ENCODE data around the gene BFSP2. TPM values are rescaled to one million over a fixed set of nuclear protein-coding genes. Genes with fewer than 3 reads are reported as not detected.

The BFSP2 gene
- total and polyA plus RNA-seq, 2 donors (not counting 3 experiments of a cell fraction or from before 2014, with no cell fraction given) = not detected

- intact Hi-C loops (cut with micrococcal nuclease) = no loop called here
- Histone ChIP-seq H4K20me1 (replicated peaks; ENCODE audit: control insufficient read depth, extremely low read depth, insufficient read depth, low read length) (no peaks in the 10 kb centered on the region), H3K4me1 (ENCODE audit: control insufficient read depth, extremely low read depth, insufficient read depth, low read length) (no peaks in the 10 kb centered on the region), H3K9me3 (replicated peaks; ENCODE audit: control insufficient read depth, insufficient read depth, low read length) (no peaks in the 10 kb centered on the region), H3K27ac (ENCODE audit: insufficient read depth, low read depth, low read length) (no peak overlapping the region), H3K4me3 (replicated peaks in 1 of 3; ENCODE audit: insufficient read depth in 1 of 3, low read depth in 1 of 3, low read length in 3 of 3) (no peak overlapping the region), H3K4me2 (ENCODE audit: insufficient read depth, low read length) (no peak overlapping the region), H2AFZ (ENCODE audit: low read depth, low read length) (no peak overlapping the region), H3K79me2 (ENCODE audit: control insufficient read depth, insufficient read depth, low read length) (no peaks in the 10 kb centered on the region), H3K9me1 (replicated peaks; ENCODE audit: control insufficient read depth, extremely low read depth, insufficient read depth, low read length) (no peaks in the 10 kb centered on the region), H3K36me3 (ENCODE audit: control insufficient read depth in 2 of 2, extremely low read depth in 1 of 2, insufficient read depth in 2 of 2, low read length in 2 of 2) (no peaks in the 10 kb centered on the region), H3K27me3 (ENCODE audit: control insufficient read depth in 2 of 2, insufficient read depth in 2 of 2, low read length in 2 of 2) (peaks cover 6 to 9% of the 10 kb centered on the region in 2 experiments), H3K9ac (replicated peaks; ENCODE audit: extremely low read depth, insufficient read depth, low read length) (no peak overlapping the region)
- dilution Hi-C loops (cut with MboI; ENCODE audit: extremely low pct_ligation_motif_present, low sequenced_read_pairs) = no loop called here
- no peak for FAIRE-seq
- ChIA-PET CTCF (interaction anchor here (0.6 to 2.2 kb wide), 4 partner anchors 10 to 688 kb away, joined by 3 to 12 read pairs (median 8); no protein-coding TSS in a partner anchor), POLR2A (no interaction called here)
- no TSS peak for BruUV-seq (replicated peaks)
- DNase-seq (ENCODE audit: low read depth, low spot score) = no peak
- TF ChIP-seq FOS (IDR thresholded peaks at IDR 0.05; ENCODE audit: borderline replicate concordance, insufficient read depth, low read length) (no peak), GATA2 (IDR thresholded peaks at IDR 0.05; ENCODE audit: insufficient read depth, insufficient read length, low read depth, low read length) (no peak), MYC (IDR thresholded peaks at IDR 0.05; ENCODE audit: low read depth, low read length) (no peak), EZH2 (IDR thresholded peaks at IDR 0.05; ENCODE audit: borderline replicate concordance, low read depth, low read length, severe bottlenecking) (no peak), POLR2AphosphoS5 (IDR thresholded peaks at IDR 0.05; ENCODE audit: insufficient read depth, low read depth, low read length) (no peak), CTCF (IDR thresholded peaks at IDR 0.05; ENCODE audit: extremely low read depth in 1 of 2, insufficient read depth in 1 of 2, low read depth in 1 of 2, low read length in 2 of 2) (no peak)
Observed at GRCh38 chr3:133414021-133414392, 14.2 kb downstream of the BFSP2 start.

GRCh38 chr3:133418361-133418760 lies 18.5 kb downstream of the BFSP2 start:
- intact Hi-C loops (cut with micrococcal nuclease) = no loop called here
- Histone ChIP-seq H3K4me3 (replicated peaks in 1 of 3; ENCODE audit: insufficient read depth in 1 of 3, low read depth in 1 of 3, low read length in 3 of 3) (no peak overlapping the region), H3K4me1 (ENCODE audit: control insufficient read depth, extremely low read depth, insufficient read depth, low read length) (no peaks in the 10 kb centered on the region), H2AFZ (ENCODE audit: low read depth, low read length) (no peak overlapping the region), H3K9ac (replicated peaks; ENCODE audit: extremely low read depth, insufficient read depth, low read length) (no peak overlapping the region), H3K4me2 (ENCODE audit: insufficient read depth, low read length) (no peak overlapping the region), H3K9me3 (replicated peaks; ENCODE audit: control insufficient read depth, insufficient read depth, low read length) (no peaks in the 10 kb centered on the region), H3K27me3 (ENCODE audit: control insufficient read depth in 2 of 2, insufficient read depth in 2 of 2, low read length in 2 of 2) (peaks cover 2 to 5% of the 10 kb centered on the region in 2 experiments), H3K36me3 (ENCODE audit: control insufficient read depth in 2 of 2, extremely low read depth in 1 of 2, insufficient read depth in 2 of 2, low read length in 2 of 2) (no peaks in the 10 kb centered on the region), H3K9me1 (replicated peaks; ENCODE audit: control insufficient read depth, extremely low read depth, insufficient read depth, low read length) (no peaks in the 10 kb centered on the region), H4K20me1 (replicated peaks; ENCODE audit: control insufficient read depth, extremely low read depth, insufficient read depth, low read length) (no peaks in the 10 kb centered on the region), H3K79me2 (ENCODE audit: control insufficient read depth, insufficient read depth, low read length) (no peaks in the 10 kb centered on the region), H3K27ac (ENCODE audit: insufficient read depth, low read depth, low read length) (no peak overlapping the region)
- TF ChIP-seq EZH2 (IDR thresholded peaks at IDR 0.05; ENCODE audit: borderline replicate concordance, low read depth, low read length, severe bottlenecking) (no peak), POLR2AphosphoS5 (IDR thresholded peaks at IDR 0.05; ENCODE audit: insufficient read depth, low read depth, low read length) (no peak), GATA2 (IDR thresholded peaks at IDR 0.05; ENCODE audit: insufficient read depth, insufficient read length, low read depth, low read length) (no peak), MYC (IDR thresholded peaks at IDR 0.05; ENCODE audit: low read depth, low read length) (no peak), FOS (IDR thresholded peaks at IDR 0.05; ENCODE audit: borderline replicate concordance, insufficient read depth, low read length) (no peak), POLR2A (IDR thresholded peaks at IDR 0.05; ENCODE audit: low read depth, low read length) (no peak), JUN (IDR thresholded peaks at IDR 0.05; ENCODE audit: borderline replicate concordance, insufficient read depth, insufficient read length, low read depth) (no peak), MAX (IDR thresholded peaks at IDR 0.05; ENCODE audit: insufficient read depth, insufficient read length) (no peak), CTCF (IDR thresholded peaks at IDR 0.05; ENCODE audit: extremely low read depth in 1 of 2, insufficient read depth in 1 of 2, low read depth in 1 of 2, low read length in 2 of 2) (no peak)
- POLR2A ChIA-PET = no interaction called here
- dilution Hi-C loops (cut with MboI; ENCODE audit: extremely low pct_ligation_motif_present, low sequenced_read_pairs) = no loop called here
- FAIRE-seq (no peak), DNase-seq (ENCODE audit: low read depth, low spot score) (no peak)
- CTCF ChIA-PET = no interaction called here
- no TSS peak for BruUV-seq (replicated peaks)
